Smooth muscle cell of the brain vasculature (primary cell): ENCODE data around the gene TLCD5.

Experiments used
- DNase-seq: peaks from one replicate; pipeline ENCODE4 v3.0.0-alpha.2; 2012; ENCODE audit warnings: low read depth, low spot score

The TLCD5 gene

DNA sequence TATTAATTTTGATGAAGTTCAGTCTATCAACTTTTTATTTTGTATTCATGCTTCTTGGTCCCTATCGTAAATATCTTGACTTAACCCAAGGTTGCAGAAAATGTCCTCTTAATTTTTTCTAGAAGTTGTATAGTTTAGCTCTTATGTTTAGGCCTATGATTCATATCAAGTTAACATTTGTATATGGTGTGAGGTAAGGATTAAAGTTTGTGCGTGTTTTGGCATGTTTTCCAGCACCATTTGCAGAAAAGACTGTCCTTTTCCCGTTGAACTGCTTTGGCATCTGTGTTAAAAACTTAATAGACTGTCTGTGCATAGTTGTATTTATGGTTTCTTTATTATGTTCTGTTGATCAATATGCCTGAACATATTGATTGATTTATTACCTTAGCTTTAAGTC lies 53.4 kb downstream of the TLCD5 start:
- no peak for DNase-seq

DNA sequence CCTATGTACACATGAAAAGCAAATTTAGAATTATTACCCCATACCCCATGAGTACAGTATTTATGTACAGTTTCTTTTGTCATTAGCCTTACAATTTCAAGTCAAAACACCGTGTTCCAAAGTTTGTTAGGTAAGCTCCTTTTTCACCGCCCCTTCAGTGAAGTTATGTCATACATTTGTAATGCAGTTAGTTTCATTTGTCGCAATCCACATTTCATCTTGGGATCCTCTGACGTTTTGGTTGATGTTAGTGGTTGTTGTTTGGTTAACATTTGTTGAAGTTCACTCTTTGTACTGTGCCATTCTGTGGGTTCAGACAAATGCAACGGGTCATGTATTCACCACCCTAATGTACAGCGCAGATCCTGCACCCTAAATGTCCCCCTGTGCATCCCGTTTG lies 56.3 kb downstream of the TLCD5 start:
- no peak for DNase-seq
